GM18508 (cell line): Measurements from ENCODE around the gene CCDC126.
"Not testable (repeated sequence)": the region's sequence is repeated elsewhere in the genome, so short reads cannot be mapped to it uniquely, and the experiment has no call there.

Source experiments
- ATAC-seq: cut with Tn5 transposase; IDR thresholded peaks from one replicate; pipeline ENCODE4 v1.9.1; 2021; ENCODE audit warnings: moderate number of reproducible peaks; ENCODE audit not compliant: insufficient read depth, unreplicated experiment

CCDC126 gene

GRCh38 chr7:23619141-23619540 lies 22.0 kb downstream of the CCDC126 start:
- no peak for ATAC-seq

DNA sequence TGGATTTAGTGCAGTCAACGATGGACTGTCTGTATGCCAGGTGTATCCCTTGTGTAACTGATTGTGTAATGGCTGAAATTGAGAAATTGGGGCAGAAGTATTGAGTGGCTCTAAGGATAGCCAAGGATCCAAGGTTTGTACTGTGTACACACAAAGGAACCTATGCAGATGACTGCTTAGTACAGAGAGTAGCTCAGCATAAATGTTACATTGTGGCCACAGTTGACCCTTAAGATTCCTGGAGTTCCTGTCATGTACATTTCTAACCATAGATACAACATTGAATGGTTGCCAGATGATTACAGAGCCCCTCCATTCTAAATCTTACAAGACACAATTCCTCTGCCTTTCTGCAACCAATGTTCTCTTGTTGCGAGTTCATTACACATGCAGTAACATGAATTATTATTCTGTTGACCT lies 25.3 kb downstream of the CCDC126 start:
- ATAC-seq, result no peak

DNA sequence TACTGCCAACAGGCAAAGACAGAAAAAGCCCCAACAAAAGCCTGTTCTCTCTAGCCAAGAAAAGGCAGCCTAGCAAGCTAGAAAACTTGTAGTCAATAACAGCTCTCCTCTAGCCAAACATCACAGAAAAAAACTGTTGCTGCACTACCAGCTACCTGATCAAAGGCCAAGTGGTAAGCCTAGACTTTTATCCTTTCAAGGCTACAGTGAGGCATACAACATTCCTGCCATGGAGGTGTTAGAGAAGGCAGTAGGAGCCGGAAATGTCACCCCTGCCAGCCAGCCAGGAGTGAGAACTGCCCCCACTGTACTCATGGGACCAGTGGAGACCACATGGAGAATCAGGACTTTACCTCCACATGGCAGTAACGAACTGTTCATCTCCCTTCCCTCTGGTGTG lies 31.2 kb downstream of the CCDC126 start:
- no peak for ATAC-seq

GRCh38 chr7:23633417-23633816 lies 36.2 kb downstream of the CCDC126 start:
- no peak for ATAC-seq

GRCh38 chr7:23645822-23646221 lies 48.6 kb downstream of the CCDC126 start:
- no peak for ATAC-seq

DNA sequence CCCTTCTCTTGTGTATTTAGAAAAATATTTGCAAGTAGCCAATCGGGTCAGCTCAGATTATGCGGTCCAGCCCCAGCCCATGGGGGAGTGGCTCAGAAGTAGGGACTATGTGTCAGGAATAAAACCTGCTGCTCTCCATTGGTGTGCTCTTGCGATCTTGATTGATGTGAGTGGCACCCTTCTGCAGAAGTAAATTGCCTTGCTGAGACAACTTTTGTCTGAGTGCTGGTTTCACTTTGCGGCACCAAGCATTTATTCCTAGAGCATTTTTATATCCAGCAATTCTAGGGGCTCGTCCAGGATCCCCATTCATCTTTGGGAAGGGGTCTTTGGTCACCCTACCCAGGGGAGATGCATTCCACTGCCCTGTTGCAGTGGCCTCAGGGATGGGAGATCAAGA lies 56.8 kb downstream of the CCDC126 start:
- no peak for ATAC-seq

- ATAC-seq, result no peak
These were observed 57.3 kb downstream of the CCDC126 start for GRCh38 chr7:23654508-23654907.

- no peak for ATAC-seq
These were observed 58.3 kb downstream of the CCDC126 start for GRCh38 chr7:23655433-23655832.

DNA sequence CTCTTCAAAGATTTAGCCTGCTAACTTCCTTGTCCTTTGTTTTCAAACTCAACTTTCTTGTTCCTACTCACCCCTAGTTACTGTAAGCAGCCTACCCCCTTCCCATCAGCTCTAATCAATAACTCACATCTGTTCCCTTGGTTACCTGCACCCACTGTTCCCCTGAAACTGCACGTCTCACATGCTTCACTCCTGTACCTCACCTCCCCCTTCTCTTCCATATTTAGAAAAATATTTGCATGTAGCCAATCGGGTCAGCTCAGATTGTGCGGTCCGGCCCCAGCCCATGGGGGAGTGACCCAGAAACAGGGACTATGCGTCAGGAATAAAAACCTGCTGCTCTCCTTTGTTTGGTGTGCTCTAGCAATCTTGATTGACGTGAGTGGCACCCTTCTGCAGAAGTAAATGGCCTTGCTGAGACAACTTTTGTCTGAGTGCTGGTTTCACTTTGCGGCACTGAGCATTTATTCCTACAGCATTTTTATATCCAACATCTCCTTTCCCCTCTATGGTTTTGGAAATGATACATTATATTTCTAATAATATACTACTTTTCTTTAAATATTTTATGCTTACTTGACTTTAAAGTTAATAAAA lies 61.7 kb downstream of the CCDC126 start:
- no peak for ATAC-seq

- ATAC-seq, result no peak
These were observed 64.2 kb downstream of the CCDC126 start for GRCh38 chr7:23661385-23661784.

GRCh38 chr7:23662124-23662983 lies 65.2 kb downstream of the CCDC126 start:
- ATAC-seq, result no peak

- ATAC-seq, result no peak
These were observed 65.8 kb downstream of the CCDC126 start for GRCh38 chr7:23662984-23663313.

- no peak for ATAC-seq
These were observed 66.9 kb downstream of the CCDC126 start for GRCh38 chr7:23664122-23664521.

GRCh38 chr7:23672033-23672432 lies 74.9 kb downstream of the CCDC126 start:
- no peak for ATAC-seq

GRCh38 chr7:23679898-23680413 lies 82.8 kb downstream of the CCDC126 start, which contains the start of gene FAM221A:
FAM221A (plus strand) TSS chr7:23680199; CDS start chr7:23680219, 20 bp downstream.
- peak; percentile 87 for ATAC-seq

DNA sequence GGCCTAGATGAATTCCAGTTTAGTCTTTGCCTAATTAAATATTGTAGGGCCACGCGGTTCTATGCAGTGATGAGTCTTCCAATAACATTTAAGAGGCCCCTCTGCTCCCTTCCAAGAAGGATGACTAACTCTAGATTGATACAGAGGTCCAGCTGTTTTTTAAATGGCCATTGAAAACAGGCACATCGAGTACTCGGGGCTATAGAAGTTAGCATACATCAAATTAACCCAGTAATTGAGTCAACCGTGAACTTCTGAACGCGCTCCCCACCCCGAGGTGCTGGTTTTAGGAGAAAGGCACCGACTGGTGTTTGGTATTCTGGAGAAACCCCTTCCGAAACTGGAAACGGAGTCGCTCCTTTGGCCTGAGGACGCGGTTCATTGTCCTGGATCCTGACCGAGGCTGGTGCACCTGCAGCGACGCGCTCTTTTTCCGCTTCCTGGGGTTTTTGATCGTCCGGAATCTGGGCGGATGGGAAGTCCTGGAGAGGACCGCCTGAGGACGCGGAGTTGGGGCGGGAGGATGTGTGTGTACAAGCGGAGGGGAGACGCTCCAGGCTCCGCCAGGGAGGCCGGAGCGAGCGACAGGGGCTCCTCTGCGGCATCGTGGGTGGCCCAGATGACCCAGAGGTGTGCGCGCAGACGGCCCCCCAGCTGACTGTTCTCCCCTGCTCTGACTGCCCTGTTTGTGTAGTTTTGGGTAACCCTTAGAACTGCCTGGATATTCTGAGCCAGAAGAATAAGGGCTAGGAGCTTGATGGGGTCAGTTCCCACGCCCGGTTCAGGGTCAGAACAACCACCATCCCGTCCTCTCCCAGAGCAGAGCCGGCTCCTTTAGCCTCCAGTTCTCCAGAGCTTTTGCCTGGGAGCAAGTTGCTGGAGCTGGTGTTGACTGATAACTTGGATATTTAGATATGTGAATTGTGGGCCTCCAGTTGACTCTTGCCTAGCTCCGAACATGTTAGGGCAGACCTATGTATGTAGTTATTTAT lies 83.5 kb downstream of the CCDC126 start:
- ATAC-seq, result no peak

DNA sequence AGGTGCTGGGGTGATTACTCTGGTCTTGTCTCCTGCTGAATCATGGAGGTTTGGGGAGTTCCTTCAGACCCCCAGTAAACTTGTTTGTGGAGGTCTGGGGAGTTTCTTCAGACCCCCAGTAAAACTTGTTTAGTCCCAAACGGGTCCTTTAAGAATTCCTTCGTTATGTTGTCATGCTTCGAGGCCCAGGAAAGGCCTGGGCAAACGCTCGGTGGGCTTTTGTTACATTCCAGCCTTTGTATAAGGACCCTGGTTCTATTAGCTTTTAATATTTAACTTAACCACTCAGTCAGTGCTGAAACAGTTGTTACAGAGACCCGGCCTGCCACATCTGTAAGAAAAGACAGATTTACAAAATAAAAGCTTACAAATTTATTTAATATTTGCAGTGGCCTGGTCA lies 86.9 kb downstream of the CCDC126 start:
- ATAC-seq, result not testable (repeated sequence)

- no peak for ATAC-seq
These were observed 88.5 kb downstream of the CCDC126 start for GRCh38 chr7:23685731-23686130.

DNA sequence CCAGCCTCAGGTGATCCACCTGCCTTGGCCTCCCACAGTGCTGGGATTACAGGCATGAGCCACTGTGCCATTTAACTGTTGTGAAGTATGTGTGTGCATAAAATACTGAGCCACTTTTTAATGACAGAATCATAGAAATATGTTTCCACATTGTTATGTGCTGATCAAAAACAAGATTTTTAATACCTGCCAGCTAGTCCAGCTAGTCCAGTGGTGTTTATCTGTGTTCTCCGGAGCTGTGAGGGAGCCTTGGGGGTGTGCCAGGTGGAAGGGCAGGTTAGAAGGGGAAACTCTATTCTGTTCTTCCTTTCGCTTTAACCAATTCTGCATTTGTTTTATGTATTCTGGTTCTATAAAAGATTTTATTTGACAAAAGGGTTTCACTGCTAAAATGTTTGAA lies 89.8 kb downstream of the CCDC126 start:
- no peak for ATAC-seq

GRCh38 chr7:23689165-23689564 lies 92.0 kb downstream of the CCDC126 start:
- ATAC-seq, result no peak
